ENCODE data around the gene OR2Y1.

DNA sequence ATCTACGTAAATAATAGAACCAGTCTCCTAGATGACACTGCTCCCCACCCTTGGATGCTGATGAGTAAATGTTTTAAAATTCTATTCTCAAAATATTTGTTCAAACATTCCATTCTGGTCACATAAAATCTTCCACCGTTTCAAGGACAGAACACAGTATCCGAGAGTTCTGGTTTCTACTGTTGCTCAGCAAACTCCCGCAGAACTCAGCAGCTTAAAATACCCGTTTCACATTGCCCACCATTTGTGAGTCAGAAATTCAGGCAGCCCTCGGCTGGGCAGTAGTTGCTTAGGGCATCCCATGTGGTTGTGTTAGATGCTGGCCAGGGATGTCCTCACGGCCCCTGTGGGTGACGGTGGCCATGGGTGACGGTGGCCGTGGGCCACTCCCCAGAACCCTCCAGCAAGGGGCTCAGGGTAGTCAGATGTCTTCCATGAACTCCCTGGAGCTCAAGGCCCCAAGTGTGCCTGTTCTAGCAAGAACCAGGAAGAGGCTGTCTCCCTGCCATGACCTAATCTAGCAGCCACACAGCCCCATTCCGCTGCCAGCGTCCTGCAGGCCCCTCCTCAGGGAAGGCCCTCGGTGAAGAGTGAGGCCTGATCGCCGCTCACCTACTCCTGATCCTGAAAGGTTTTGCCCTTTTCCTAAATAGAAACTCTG is 45.4 kb upstream of the OR2Y1 start:
- TF ChIP-seq EZH2 (IDR thresholded peaks at IDR 0.05; ENCODE audit: low read depth, unreplicated experiment) (no peak), CTCF (conservative IDR thresholded peaks at IDR 0.05; ENCODE audit: low read depth in 2 of 2) (no peak)
- TF ChIP-seq, protein P1, sequence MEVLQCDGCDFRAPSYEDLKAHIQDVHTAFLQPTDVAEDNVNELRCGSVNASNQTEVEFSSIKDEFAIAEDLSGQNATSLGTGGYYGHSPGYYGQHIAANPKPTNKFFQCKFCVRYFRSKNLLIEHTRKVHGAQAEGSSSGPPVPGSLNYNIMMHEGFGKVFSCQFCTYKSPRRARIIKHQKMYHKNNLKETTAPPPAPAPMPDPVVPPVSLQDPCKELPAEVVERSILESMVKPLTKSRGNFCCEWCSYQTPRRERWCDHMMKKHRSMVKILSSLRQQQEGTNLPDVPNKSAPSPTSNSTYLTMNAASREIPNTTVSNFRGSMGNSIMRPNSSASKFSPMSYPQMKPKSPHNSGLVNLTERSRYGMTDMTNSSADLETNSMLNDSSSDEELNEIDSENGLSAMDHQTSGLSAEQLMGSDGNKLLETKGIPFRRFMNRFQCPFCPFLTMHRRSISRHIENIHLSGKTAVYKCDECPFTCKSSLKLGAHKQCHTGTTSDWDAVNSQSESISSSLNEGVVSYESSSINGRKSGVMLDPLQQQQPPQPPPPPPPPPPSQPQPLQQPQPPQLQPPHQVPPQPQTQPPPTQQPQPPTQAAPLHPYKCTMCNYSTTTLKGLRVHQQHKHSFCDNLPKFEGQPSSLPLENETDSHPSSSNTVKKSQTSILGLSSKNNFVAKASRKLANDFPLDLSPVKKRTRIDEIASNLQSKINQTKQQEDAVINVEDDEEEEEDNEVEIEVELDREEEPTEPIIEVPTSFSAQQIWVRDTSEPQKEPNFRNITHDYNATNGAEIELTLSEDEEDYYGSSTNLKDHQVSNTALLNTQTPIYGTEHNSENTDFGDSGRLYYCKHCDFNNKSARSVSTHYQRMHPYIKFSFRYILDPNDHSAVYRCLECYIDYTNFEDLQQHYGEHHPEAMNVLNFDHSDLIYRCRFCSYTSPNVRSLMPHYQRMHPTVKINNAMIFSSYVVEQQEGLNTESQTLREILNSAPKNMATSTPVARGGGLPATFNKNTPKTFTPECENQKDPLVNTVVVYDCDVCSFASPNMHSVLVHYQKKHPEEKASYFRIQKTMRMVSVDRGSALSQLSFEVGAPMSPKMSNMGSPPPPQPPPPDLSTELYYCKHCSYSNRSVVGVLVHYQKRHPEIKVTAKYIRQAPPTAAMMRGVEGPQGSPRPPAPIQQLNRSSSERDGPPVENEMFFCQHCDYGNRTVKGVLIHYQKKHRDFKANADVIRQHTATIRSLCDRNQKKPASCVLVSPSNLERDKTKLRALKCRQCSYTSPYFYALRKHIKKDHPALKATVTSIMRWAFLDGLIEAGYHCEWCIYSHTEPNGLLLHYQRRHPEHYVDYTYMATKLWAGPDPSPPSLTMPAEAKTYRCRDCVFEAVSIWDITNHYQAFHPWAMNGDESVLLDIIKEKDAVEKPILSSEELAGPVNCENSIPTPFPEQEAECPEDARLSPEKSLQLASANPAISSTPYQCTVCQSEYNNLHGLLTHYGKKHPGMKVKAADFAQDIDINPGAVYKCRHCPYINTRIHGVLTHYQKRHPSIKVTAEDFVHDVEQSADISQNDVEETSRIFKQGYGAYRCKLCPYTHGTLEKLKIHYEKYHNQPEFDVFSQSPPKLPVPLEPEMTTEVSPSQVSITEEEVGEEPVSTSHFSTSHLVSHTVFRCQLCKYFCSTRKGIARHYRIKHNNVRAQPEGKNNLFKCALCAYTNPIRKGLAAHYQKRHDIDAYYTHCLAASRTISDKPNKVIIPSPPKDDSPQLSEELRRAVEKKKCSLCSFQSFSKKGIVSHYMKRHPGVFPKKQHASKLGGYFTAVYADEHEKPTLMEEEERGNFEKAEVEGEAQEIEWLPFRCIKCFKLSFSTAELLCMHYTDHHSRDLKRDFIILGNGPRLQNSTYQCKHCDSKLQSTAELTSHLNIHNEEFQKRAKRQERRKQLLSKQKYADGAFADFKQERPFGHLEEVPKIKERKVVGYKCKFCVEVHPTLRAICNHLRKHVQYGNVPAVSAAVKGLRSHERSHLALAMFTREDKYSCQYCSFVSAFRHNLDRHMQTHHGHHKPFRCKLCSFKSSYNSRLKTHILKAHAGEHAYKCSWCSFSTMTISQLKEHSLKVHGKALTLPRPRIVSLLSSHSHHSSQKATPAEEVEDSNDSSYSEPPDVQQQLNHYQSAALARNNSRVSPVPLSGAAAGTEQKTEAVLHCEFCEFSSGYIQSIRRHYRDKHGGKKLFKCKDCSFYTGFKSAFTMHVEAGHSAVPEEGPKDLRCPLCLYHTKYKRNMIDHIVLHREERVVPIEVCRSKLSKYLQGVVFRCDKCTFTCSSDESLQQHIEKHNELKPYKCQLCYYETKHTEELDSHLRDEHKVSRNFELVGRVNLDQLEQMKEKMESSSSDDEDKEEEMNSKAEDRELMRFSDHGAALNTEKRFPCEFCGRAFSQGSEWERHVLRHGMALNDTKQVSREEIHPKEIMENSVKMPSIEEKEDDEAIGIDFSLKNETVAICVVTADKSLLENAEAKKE (CRISPR knock-in tag; IDR thresholded peaks at IDR 0.05) = no peak
